Ishikawa (cell line): Measurements from ENCODE around the gene ARL3.
A peak's percentile ranks its signal among the peaks of the same experiment; 100 is the strongest.

Source experiments
- CEBPB ChIP-seq: IDR thresholded peaks from 2 replicates; pipeline ENCODE4 v1.6.1; 2012
- CREB1 ChIP-seq: IDR thresholded peaks from 2 replicates; pipeline ENCODE4 v1.6.1; 2012; ENCODE audit warnings: low read depth
- EGR1 ChIP-seq: IDR thresholded peaks from 2 replicates; pipeline ENCODE4 v1.6.1; 2012
- EP300 ChIP-seq: IDR thresholded peaks from 2 replicates; pipeline ENCODE4 v1.6.1; 2012; ENCODE audit warnings: borderline replicate concordance
- FOXM1 ChIP-seq: IDR thresholded peaks from 2 replicates; pipeline ENCODE4 v1.6.1; 2012; ENCODE audit warnings: low read depth, borderline replicate concordance
- NFIC ChIP-seq: IDR thresholded peaks from 2 replicates; pipeline ENCODE4 v1.6.1; 2012
- RAD21 ChIP-seq: IDR thresholded peaks from 2 replicates; pipeline ENCODE4 v1.6.1; 2012; ENCODE audit warnings: low read depth
- TAF1 ChIP-seq: IDR thresholded peaks from 2 replicates; pipeline ENCODE4 v1.6.1; 2012; ENCODE audit warnings: low read depth, mild to moderate bottlenecking
- TCF12 ChIP-seq: IDR thresholded peaks from 2 replicates; pipeline ENCODE4 v1.6.1; 2012; ENCODE audit warnings: low read depth
- TEAD4 ChIP-seq: IDR thresholded peaks from 2 replicates; pipeline ENCODE4 v1.6.1; 2012
- YY1 ChIP-seq: IDR thresholded peaks from 2 replicates; pipeline ENCODE4 v1.6.1; 2012; ENCODE audit warnings: low read depth
- ZBTB7A ChIP-seq: IDR thresholded peaks from 2 replicates; pipeline ENCODE4 v1.6.1; 2012; ENCODE audit warnings: low read depth
- TF ChIP-seq, protein P1 (sequence below): IDR thresholded peaks from 2 replicates; pipeline ENCODE4 v1.6.1; 2012
- TF ChIP-seq, protein P2 (sequence below): IDR thresholded peaks from 2 replicates; pipeline ENCODE4 v1.6.1; 2012; ENCODE audit warnings: low read depth, mild to moderate bottlenecking
- TF ChIP-seq, protein P3 (sequence below): IDR thresholded peaks from 2 replicates; pipeline ENCODE4 v1.6.1; 2012

The ARL3 gene, protein sequence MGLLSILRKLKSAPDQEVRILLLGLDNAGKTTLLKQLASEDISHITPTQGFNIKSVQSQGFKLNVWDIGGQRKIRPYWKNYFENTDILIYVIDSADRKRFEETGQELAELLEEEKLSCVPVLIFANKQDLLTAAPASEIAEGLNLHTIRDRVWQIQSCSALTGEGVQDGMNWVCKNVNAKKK

DNA sequence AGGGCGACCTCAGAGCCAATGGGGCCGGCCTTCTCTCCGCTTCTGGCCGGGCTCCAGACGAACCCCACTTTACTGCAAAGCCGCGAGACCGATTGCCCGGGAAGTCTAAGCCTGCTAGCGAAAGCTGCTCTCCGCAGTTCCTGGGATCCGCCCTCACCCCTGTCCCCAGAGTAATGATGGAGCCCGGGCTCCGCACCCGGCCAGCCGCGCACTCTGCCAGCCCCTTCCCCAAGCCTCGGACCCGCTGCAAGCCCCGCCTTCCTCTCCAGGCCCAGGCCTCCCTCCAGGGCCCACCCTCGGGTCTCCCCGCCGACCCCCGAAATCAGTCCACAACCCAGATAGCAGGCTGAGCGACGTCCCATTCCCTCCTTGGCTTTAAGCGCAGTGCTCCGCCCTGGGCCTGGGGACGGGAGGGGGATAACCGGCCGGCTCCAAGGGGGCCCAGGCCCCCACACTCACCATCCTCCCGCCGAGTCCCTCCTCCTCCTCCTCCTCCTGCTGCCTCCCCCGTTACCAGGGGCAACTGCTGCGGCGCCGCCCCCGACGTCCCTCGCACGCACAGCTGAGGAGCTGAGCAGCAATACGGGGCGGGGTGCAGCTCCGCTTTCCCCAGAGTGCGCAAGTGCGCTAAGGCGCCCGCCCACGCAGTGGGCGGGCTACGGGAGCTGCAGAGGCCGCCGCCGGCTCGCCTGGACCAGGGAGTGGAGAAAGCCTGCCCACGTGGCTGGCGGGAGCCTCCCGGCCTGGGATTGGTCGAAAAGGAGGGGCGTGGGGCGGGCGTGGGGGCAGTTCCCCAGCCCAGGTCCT, at the start of gene ARL3:
TSS of gene ARL3 (minus strand) at position 584 of the 807 bp plus-strand sequence. CDS start at position 462, 122 bp downstream.
- TF ChIP-seq CREB1 (no peak), TCF12 (0 out of 2 replicates have a peak, but pooled peaks have one; percentile 14), RAD21 (no peak), EP300 (no peak), TEAD4 (no peak), CEBPB (no peak), NFIC (0 out of 2 replicates have a peak, but pooled peaks have one; percentile 19), ZBTB7A (peak; percentile 99), EGR1 (peak; percentile 97), TAF1 (0 out of 2 replicates have a peak, but pooled peaks have one; percentile 33)
- TF ChIP-seq, protein P1, sequence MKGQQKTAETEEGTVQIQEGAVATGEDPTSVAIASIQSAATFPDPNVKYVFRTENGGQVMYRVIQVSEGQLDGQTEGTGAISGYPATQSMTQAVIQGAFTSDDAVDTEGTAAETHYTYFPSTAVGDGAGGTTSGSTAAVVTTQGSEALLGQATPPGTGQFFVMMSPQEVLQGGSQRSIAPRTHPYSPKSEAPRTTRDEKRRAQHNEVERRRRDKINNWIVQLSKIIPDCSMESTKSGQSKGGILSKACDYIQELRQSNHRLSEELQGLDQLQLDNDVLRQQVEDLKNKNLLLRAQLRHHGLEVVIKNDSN, result peak; percentile 93
- TF ChIP-seq, protein P2, sequence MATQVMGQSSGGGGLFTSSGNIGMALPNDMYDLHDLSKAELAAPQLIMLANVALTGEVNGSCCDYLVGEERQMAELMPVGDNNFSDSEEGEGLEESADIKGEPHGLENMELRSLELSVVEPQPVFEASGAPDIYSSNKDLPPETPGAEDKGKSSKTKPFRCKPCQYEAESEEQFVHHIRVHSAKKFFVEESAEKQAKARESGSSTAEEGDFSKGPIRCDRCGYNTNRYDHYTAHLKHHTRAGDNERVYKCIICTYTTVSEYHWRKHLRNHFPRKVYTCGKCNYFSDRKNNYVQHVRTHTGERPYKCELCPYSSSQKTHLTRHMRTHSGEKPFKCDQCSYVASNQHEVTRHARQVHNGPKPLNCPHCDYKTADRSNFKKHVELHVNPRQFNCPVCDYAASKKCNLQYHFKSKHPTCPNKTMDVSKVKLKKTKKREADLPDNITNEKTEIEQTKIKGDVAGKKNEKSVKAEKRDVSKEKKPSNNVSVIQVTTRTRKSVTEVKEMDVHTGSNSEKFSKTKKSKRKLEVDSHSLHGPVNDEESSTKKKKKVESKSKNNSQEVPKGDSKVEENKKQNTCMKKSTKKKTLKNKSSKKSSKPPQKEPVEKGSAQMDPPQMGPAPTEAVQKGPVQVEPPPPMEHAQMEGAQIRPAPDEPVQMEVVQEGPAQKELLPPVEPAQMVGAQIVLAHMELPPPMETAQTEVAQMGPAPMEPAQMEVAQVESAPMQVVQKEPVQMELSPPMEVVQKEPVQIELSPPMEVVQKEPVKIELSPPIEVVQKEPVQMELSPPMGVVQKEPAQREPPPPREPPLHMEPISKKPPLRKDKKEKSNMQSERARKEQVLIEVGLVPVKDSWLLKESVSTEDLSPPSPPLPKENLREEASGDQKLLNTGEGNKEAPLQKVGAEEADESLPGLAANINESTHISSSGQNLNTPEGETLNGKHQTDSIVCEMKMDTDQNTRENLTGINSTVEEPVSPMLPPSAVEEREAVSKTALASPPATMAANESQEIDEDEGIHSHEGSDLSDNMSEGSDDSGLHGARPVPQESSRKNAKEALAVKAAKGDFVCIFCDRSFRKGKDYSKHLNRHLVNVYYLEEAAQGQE, result no peak

GRCh38 chr10:102763037-102763607, 48.9 kb upstream of the ARL3 start:
- TF ChIP-seq TEAD4, result no peak
- TF ChIP-seq TCF12, result no peak
- no peak for TF ChIP-seq CEBPB
- TF ChIP-seq TAF1, result no peak
- no peak for TF ChIP-seq NFIC
- TF ChIP-seq ZBTB7A, result no peak
- no peak for TF ChIP-seq FOXM1
- no peak for TF ChIP-seq EGR1
- no peak for TF ChIP-seq EP300

- TF ChIP-seq TAF1, result no peak
- TF ChIP-seq YY1, result no peak
- TF ChIP-seq TCF12, result no peak
- no peak for TF ChIP-seq TEAD4
- TF ChIP-seq, protein P1, result no peak
Measured at GRCh38 chr10:102762401-102763015, 48.3 kb upstream of the ARL3 start.

- TF ChIP-seq, protein P2, result no peak
- TF ChIP-seq TAF1 (no peak), EGR1 (no peak), TCF12 (no peak), RAD21 (no peak), CREB1 (no peak), EP300 (no peak), YY1 (no peak), CEBPB (no peak), NFIC (no peak), TEAD4 (no peak)
- TF ChIP-seq, protein P3, sequence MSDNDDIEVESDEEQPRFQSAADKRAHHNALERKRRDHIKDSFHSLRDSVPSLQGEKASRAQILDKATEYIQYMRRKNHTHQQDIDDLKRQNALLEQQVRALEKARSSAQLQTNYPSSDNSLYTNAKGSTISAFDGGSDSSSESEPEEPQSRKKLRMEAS, result no peak
Measured at GRCh38 chr10:102761981-102762380, 47.8 kb upstream of the ARL3 start.

DNA sequence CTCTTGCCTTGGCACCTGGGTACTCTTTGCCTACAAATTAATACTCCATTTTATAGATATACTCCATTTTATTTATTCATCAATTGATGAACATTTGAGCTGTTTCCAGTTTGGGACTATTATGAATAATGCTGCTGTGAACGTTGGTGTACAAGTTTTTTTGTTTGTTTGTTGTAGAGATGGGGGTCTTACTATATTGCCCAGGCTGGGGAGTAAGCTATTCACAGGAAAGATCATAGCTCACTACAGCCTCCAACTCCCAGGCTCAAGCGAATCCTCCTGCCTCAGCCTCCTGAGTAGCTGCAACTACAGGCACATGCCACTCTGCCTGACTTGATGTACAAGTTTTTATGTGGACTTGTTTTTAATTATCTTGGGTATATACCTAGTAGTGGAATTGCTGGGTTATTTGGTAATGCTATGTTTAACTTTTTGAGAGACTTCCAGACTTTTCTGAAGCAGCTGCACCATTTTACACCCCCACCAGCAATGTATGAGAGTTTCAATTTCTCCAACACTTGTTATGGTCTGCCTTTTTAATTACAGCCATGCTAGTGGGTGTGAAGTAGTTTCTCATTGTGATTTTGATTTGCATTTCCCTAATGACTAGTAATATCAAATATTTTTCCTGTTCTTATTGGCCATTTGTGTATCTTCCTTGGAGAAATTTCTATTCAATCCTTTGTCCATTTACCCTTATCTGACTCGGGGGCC, 45.5 kb upstream of the ARL3 start:
- no peak for TF ChIP-seq EP300
- TF ChIP-seq ZBTB7A, result no peak
- TF ChIP-seq, protein P3, result no peak
- TF ChIP-seq CEBPB, result no peak
- no peak for TF ChIP-seq RAD21
- TF ChIP-seq YY1, result no peak
- TF ChIP-seq NFIC, result no peak
- TF ChIP-seq EGR1, result no peak
- no peak for TF ChIP-seq TCF12
- TF ChIP-seq CREB1, result no peak
- no peak for TF ChIP-seq TEAD4
- TF ChIP-seq, protein P1, result no peak
- TF ChIP-seq FOXM1, result no peak
- TF ChIP-seq, protein P2, result no peak
- TF ChIP-seq TAF1, result no peak
